Mucosa of rectum (tissue), 2 donors: ENCODE data around the gene FBXO3.
"Not testable (repeated sequence)": the region's sequence is repeated elsewhere in the genome, so short reads cannot be mapped to it uniquely, and the experiment has no call there.

Experiments used
- H3K27ac ChIP-seq, 2 donors: one replicate each; pipeline ENCODE4 v1.7.0; 2013; ENCODE audit warnings: inconsistent platforms in 2 of 2, low read depth in 2 of 2, low read length in 2 of 2
- H3K27me3 ChIP-seq, 2 donors: one replicate each; pipeline ENCODE4 v1.7.0; 2013; ENCODE audit warnings: low read length in 2 of 2; ENCODE audit not compliant: control insufficient read depth in 2 of 2, insufficient read depth in 2 of 2
- H3K36me3 ChIP-seq, 2 donors: one replicate each; pipeline ENCODE4 v1.7.0; 2013; ENCODE audit warnings: low read length in 2 of 2; ENCODE audit not compliant: control insufficient read depth in 2 of 2, insufficient read depth in 2 of 2
- H3K4me1 ChIP-seq, 2 donors: one replicate each; pipeline ENCODE4 v1.7.0; 2013; ENCODE audit warnings: low read length in 2 of 2, mild to moderate bottlenecking in 1 of 2; ENCODE audit not compliant: control insufficient read depth in 2 of 2, insufficient read depth in 2 of 2
- H3K4me3 ChIP-seq, 2 donors: one replicate each; pipeline ENCODE4 v1.7.0; 2013; ENCODE audit warnings: low read length in 2 of 2
- H3K9ac ChIP-seq, 2 donors: one replicate each; pipeline ENCODE4 v1.7.0; 2013; ENCODE audit warnings: low read length in 2 of 2, low read depth in 1 of 2, mild to moderate bottlenecking in 1 of 2
- H3K9me3 ChIP-seq, 2 donors: one replicate each; pipeline ENCODE4 v1.7.0; 2013; ENCODE audit warnings: low read length in 2 of 2; ENCODE audit not compliant: control insufficient read depth in 2 of 2
- donor health status: healthy.
- donor health status: Normal muscosa, but diverticular disease.

FBXO3 gene

GRCh38 chr11:33718440-33718839, 55.9 kb downstream of the FBXO3 start:
- Histone ChIP-seq H3K9ac (no peak overlapping the region), H3K36me3 (peaks cover 34 to 45% of the 10 kb centered on the region in 2 donors), H3K9me3 (no peaks in the 10 kb centered on the region), H3K4me3 (no peak overlapping the region), H3K4me1 (peaks cover 8 to 24% of the 10 kb centered on the region in 2 donors), H3K27ac (no peak overlapping the region), H3K27me3 (no peaks in the 10 kb centered on the region)

- H3K27ac ChIP-seq = no peak overlapping the region
- peaks cover 29 to 39% of the 10 kb centered on the region in 2 donors for H3K36me3 ChIP-seq
- H3K4me3 ChIP-seq = no peak overlapping the region
- H3K4me1 ChIP-seq = peaks cover 3 to 16% of the 10 kb centered on the region in 2 donors
- H3K9ac ChIP-seq = no peak overlapping the region
- no peaks in the 10 kb centered on the region for H3K27me3 ChIP-seq
- H3K9me3 ChIP-seq = no peaks in the 10 kb centered on the region
Observed at GRCh38 chr11:33716243-33716642, 58.1 kb downstream of the FBXO3 start.

- Histone ChIP-seq H3K36me3 (peaks cover 34 to 39% of the 10 kb centered on the region in 2 donors), H3K4me1 (peaks cover 3 to 16% of the 10 kb centered on the region in 2 donors), H3K27ac (no peak overlapping the region)
Observed at GRCh38 chr11:33713856-33714398, 60.4 kb downstream of the FBXO3 start.

GRCh38 chr11:33713151-33713855, 61.0 kb downstream of the FBXO3 start:
- H3K36me3 ChIP-seq = peaks cover 36 to 38% of the 10 kb centered on the region in 2 donors
- no peak overlapping the region for H3K27ac ChIP-seq
- no peak overlapping the region for H3K9ac ChIP-seq

More at GRCh38 chr11:33713856-33714398, 60.4 kb downstream of the FBXO3 start:
- Histone ChIP-seq H3K4me3 (no peak overlapping the region), H3K9ac (no peak overlapping the region), H3K9me3 (no peaks in the 10 kb centered on the region), H3K27me3 (no peaks in the 10 kb centered on the region)

GRCh38 chr11:33712436-33712835, 61.9 kb downstream of the FBXO3 start:
- no peak overlapping the region for H3K9ac ChIP-seq
- peaks cover 3 to 16% of the 10 kb centered on the region in 2 donors for H3K4me1 ChIP-seq
- H3K9me3 ChIP-seq = no peaks in the 10 kb centered on the region
- peaks cover 36 to 41% of the 10 kb centered on the region in 2 donors for H3K36me3 ChIP-seq
- H3K27me3 ChIP-seq = no peaks in the 10 kb centered on the region
- H3K27ac ChIP-seq = no peak overlapping the region
- H3K4me3 ChIP-seq = no peak overlapping the region

More at GRCh38 chr11:33713151-33713855, 61.0 kb downstream of the FBXO3 start:
- no peaks in the 10 kb centered on the region for H3K9me3 ChIP-seq
- no peak overlapping the region for H3K4me3 ChIP-seq
- H3K4me1 ChIP-seq = peaks cover 3 to 16% of the 10 kb centered on the region in 2 donors
- no peaks in the 10 kb centered on the region for H3K27me3 ChIP-seq

GRCh38 chr11:33709466-33709865, 64.9 kb downstream of the FBXO3 start:
- no peak overlapping the region for H3K27ac ChIP-seq
- H3K36me3 ChIP-seq = peaks cover 31 to 34% of the 10 kb centered on the region in 2 donors
- H3K9me3 ChIP-seq = no peaks in the 10 kb centered on the region
- H3K9ac ChIP-seq = no peak overlapping the region
- H3K4me3 ChIP-seq = no peak overlapping the region
- H3K27me3 ChIP-seq = no peaks in the 10 kb centered on the region
- peaks cover 0 to 3% of the 10 kb centered on the region in 2 donors for H3K4me1 ChIP-seq

- Histone ChIP-seq H3K4me3 (no peak overlapping the region), H3K27me3 (no peaks in the 10 kb centered on the region), H3K9me3 (no peaks in the 10 kb centered on the region), H3K9ac (no peak overlapping the region), H3K36me3 (peaks cover 28 to 32% of the 10 kb centered on the region in 2 donors), H3K27ac (no peak overlapping the region), H3K4me1 (peaks cover 3 to 7% of the 10 kb centered on the region in 2 donors)
Observed at GRCh38 chr11:33708985-33709384, 65.3 kb downstream of the FBXO3 start.

- H3K27ac ChIP-seq, H3K9ac ChIP-seq, H3K9me3 ChIP-seq, H3K27me3 ChIP-seq, H3K4me3 ChIP-seq: not testable (repeated sequence)
- peaks cover 25 to 29% of the 10 kb centered on the region in 2 donors for H3K36me3 ChIP-seq
- H3K4me1 ChIP-seq = peaks cover 8 to 14% of the 10 kb centered on the region in 2 donors
Observed at GRCh38 chr11:33707831-33708230, 66.5 kb downstream of the FBXO3 start.

- peaks cover 22 to 24% of the 10 kb centered on the region in 2 donors for H3K36me3 ChIP-seq
- peaks cover 14 to 23% of the 10 kb centered on the region in 2 donors for H3K4me1 ChIP-seq
- no peak overlapping the region for H3K4me3 ChIP-seq
- H3K9me3 ChIP-seq = no peaks in the 10 kb centered on the region
- no peak overlapping the region for H3K27ac ChIP-seq
- H3K9ac ChIP-seq = no peak overlapping the region
- H3K27me3 ChIP-seq = no peaks in the 10 kb centered on the region
Observed at GRCh38 chr11:33706966-33707365, 67.4 kb downstream of the FBXO3 start.

- Histone ChIP-seq H3K4me1 (peaks cover 19 to 27% of the 10 kb centered on the region in 2 donors), H3K4me3 (no peak overlapping the region), H3K9me3 (no peaks in the 10 kb centered on the region), H3K9ac (no peak overlapping the region), H3K27ac (no peak overlapping the region), H3K27me3 (no peaks in the 10 kb centered on the region), H3K36me3 (peaks cover 22 to 24% of the 10 kb centered on the region in 2 donors)
Observed at GRCh38 chr11:33706546-33706945, 67.8 kb downstream of the FBXO3 start.
